Astrocyte of the spinal cord (primary cell): ENCODE measurements around the gene AGAP5.

Experiments used
- DNase-seq: peaks from one replicate; pipeline ENCODE4 v3.0.0; 2011; ENCODE audit warnings: low read depth, low spot score
- H3K4me3 ChIP-seq: 2 replicates; pipeline ENCODE4 v1.5.1; 2011; ENCODE audit warnings: low read depth, mild to moderate bottlenecking, low read length, moderate library complexity
- CTCF ChIP-seq: IDR thresholded peaks from 2 replicates; pipeline ENCODE4 v1.5.1; 2012; ENCODE audit warnings: low read depth, mild to moderate bottlenecking, low read length, inconsistent platforms
- in situ Hi-C: cut with HindIII; loops from 2 replicates; pipeline ENCODE4 v1.10.0; 2017; ENCODE audit warnings: low sequenced_read_pairs

AGAP5 gene

GRCh38 chr10:73655257-73655989 lies 42.5 kb downstream of the AGAP5 start:
- no peak for DNase-seq
- H3K4me3 ChIP-seq: no peak overlapping the region
- no peak for TF ChIP-seq CTCF
- in situ Hi-C loops: no loop called here

- in situ Hi-C loops: no loop called here
- peak; percentile 25 for TF ChIP-seq CTCF
- H3K4me3 ChIP-seq: no peak overlapping the region
- DNase-seq: peak; percentile 26
Measured at GRCh38 chr10:73653701-73654100, 44.2 kb downstream of the AGAP5 start.

- H3K4me3 ChIP-seq: no peak overlapping the region
- in situ Hi-C loops: no loop called here
- no peak for DNase-seq
- no peak for TF ChIP-seq CTCF
Measured at GRCh38 chr10:73653195-73653594, 44.7 kb downstream of the AGAP5 start.

GRCh38 chr10:73650537-73651331 lies 47.2 kb downstream of the AGAP5 start:
- in situ Hi-C loops: no loop called here
- peak; percentile 69 for DNase-seq

GRCh38 chr10:73649876-73650536 lies 47.9 kb downstream of the AGAP5 start:
- H3K4me3 ChIP-seq: no peak overlapping the region
- TF ChIP-seq CTCF: no peak
- in situ Hi-C loops: no loop called here
- no peak for DNase-seq

More at GRCh38 chr10:73650537-73651331, 47.2 kb downstream of the AGAP5 start:
- no peak overlapping the region for H3K4me3 ChIP-seq
- TF ChIP-seq CTCF: no peak

- in situ Hi-C loops: no loop called here
- no peak for TF ChIP-seq CTCF
- H3K4me3 ChIP-seq: no peak overlapping the region
- no peak for DNase-seq
Measured at GRCh38 chr10:73648975-73649829, 48.7 kb downstream of the AGAP5 start.
